NCI-H82 treated with DMSO at 0.1 percent for 48 hours (cell line): ENCODE results near the gene CX3CR1.

Experiments
- DNase-seq: peaks from one replicate; lab custom pipeline; 2025; ENCODE audit not compliant: unreplicated experiment; lab: John Stamatoyannopoulos, UW

CX3CR1 gene

GRCh38 chr3:39292961-39293360 is 13.1 kb upstream of the CX3CR1 start:
- no peak for DNase-seq

GRCh38 chr3:39291903-39292329 is 12.1 kb upstream of the CX3CR1 start:
- DNase-seq = peak; percentile 16

- no peak for DNase-seq
Observed at GRCh38 chr3:39290255-39290654, 10.4 kb upstream of the CX3CR1 start.

- DNase-seq = no peak
Observed at GRCh38 chr3:39289107-39289506, 9.3 kb upstream of the CX3CR1 start.

- DNase-seq = peak; percentile 55
Observed at GRCh38 chr3:39288300-39288808, 8.5 kb upstream of the CX3CR1 start.

GRCh38 chr3:39287216-39288164 is 7.7 kb upstream of the CX3CR1 start:
- no peak for DNase-seq

GRCh38 chr3:39286771-39287170 is 6.9 kb upstream of the CX3CR1 start:
- DNase-seq = no peak

GRCh38 chr3:39285332-39285731 is 5.5 kb upstream of the CX3CR1 start:
- DNase-seq = no peak

- no peak for DNase-seq
Observed at GRCh38 chr3:39284457-39284881, 4.6 kb upstream of the CX3CR1 start.

GRCh38 chr3:39282057-39282456 is 2.2 kb upstream of the CX3CR1 start:
- DNase-seq = no peak

GRCh38 chr3:39281533-39281932 is 1.7 kb upstream of the CX3CR1 start:
- DNase-seq = no peak

GRCh38 chr3:39280571-39280970 is 735 bp upstream of the CX3CR1 start:
- no peak for DNase-seq

- no peak for DNase-seq
Observed at GRCh38 chr3:39278616-39278935, 1.3 kb downstream of the CX3CR1 start.

- DNase-seq = no peak
Observed at GRCh38 chr3:39277893-39278615, 1.8 kb downstream of the CX3CR1 start.

GRCh38 chr3:39276746-39277145 is 3.1 kb downstream of the CX3CR1 start:
- no peak for DNase-seq

- no peak for DNase-seq
Observed at GRCh38 chr3:39275963-39276593, 3.8 kb downstream of the CX3CR1 start.

- DNase-seq = no peak
Observed at GRCh38 chr3:39275052-39275451, 4.8 kb downstream of the CX3CR1 start.

GRCh38 chr3:39273119-39273518 is 6.7 kb downstream of the CX3CR1 start:
- no peak for DNase-seq

- DNase-seq = no peak
Observed at GRCh38 chr3:39272191-39272590, 7.6 kb downstream of the CX3CR1 start.

GRCh38 chr3:39271363-39271914 is 8.4 kb downstream of the CX3CR1 start:
- no peak for DNase-seq

GRCh38 chr3:39269528-39269927 is 10.3 kb downstream of the CX3CR1 start:
- no peak for DNase-seq
